GM19468 (cell line): ENCODE measurements around the gene ZNF608.

Experiments
- ATAC-seq: cut with Tn5 transposase; IDR thresholded peaks from one replicate; pipeline ENCODE4 v1.9.1; 2021; ENCODE audit warnings: mild to moderate bottlenecking, moderate library complexity, moderate number of reproducible peaks; ENCODE audit not compliant: unreplicated experiment; ENCODE audit errors: extremely low read depth

Gene ZNF608

DNA sequence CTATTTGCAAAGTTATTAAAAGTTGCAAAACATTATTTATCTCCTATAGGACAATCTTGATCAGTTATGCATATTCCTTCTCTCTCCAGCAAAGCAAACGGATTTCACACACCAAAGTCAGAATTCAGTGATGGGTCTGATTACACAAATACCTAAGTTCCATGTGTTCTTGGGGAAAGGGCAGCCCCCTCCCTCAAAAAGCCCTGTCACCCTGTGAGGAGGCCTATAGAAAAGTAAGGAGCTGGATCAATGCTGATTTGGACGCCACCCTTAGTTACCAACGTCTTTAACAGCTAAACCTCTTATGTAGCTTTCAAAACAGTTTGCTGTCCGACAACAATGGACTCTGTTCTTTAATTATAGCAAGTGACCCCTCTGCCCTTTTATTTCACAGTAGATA is 6.4 kb downstream of the ZNF608 start:
- ATAC-seq, result no peak

DNA sequence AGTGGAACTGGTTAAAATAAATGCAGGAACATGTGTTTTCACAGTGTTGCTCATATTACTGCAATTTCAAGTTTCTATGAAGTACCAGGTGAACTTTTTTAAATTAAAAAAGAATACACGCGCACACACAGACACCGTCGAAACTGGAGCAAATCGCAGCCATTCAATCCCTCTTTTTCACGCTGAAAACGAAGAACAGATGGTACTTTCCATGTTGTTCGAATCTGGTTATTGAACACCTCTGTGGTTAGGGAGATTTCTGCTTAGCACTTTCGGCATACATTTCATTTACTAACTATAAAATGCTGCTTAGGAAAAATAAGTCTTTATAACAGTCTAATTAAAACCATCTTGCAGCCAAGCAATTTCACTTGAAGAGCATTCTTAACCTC is 6.8 kb downstream of the ZNF608 start:
- no peak for ATAC-seq

DNA sequence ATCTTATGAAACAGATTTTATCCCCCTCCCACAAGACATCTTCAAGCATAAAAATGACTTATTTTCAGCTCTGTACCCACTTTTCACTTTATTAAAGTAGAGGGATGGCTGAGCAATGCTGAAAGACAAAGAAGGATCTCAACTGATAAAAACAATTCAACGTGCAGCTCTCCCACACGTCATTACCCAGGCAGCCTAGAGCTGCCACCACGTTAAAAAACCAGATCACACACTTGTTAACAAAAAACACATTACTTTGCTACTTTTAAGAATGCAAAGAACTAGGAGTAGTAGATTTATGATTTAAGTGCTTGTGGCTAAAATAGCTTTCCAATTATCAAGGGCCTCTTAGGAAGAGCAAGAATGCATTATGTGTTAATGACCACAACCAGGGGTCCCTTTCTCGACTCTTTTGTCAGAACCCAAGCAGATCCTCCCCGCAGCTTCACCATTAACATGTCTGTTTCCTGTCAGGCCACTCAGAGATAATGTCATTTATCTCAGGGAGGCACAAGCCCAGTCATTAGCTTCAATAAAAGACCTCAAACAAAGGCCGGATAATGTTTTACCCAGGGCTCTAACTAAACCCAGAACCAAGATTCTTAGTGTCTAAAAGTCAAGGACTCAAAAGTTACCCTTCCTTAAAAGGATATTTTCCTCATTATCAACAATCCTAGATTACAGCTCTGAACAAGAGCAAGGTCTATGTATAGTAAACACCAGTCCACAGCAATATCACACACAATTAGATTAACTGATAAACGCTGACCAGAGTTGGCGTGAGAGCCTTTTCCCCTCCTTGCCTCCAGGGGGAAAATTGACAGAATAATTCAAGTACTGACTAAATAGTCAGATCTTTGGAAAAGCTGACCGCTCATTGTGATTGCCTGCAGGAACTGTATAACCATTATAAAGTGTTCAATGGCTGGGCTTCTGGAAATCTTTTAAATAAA is 7.5 kb downstream of the ZNF608 start:
- no peak for ATAC-seq

DNA sequence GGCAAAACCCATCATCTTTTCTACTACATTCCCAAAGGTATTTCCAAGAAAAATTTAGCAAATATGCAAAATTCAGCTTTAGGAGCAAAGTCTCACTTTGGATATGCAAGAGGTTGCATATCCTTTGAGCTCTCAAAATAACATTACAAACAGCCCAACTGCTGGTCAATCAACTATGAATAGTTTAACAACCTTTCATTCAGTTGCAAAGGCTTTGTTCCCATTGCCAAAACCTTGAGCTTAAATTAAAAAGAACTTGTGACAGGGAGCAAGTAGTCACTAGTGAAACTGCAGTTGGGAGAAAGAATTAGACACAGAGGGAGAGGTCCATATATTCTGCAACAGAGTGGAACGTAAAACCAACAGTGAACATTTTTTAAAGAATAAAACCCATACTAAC is 8.8 kb downstream of the ZNF608 start:
- no peak for ATAC-seq

DNA sequence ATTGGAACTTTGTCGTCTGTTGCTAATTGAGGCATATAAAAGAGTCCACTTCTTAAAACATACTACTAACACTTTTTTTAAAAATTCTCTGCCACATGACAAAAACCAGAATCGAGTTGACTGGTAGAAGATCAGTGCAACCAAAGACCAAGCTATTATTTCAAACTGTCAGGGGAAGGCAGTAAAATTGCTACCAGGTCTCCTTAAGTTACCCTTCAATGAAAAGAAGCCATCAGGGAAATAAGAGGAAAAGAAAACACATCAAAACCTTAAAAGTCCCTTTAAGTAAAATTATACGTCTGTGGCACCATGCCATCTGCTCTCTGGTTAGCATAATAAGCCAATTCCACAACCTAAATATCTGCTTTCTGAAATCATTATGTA is 9.6 kb downstream of the ZNF608 start:
- no peak for ATAC-seq

DNA sequence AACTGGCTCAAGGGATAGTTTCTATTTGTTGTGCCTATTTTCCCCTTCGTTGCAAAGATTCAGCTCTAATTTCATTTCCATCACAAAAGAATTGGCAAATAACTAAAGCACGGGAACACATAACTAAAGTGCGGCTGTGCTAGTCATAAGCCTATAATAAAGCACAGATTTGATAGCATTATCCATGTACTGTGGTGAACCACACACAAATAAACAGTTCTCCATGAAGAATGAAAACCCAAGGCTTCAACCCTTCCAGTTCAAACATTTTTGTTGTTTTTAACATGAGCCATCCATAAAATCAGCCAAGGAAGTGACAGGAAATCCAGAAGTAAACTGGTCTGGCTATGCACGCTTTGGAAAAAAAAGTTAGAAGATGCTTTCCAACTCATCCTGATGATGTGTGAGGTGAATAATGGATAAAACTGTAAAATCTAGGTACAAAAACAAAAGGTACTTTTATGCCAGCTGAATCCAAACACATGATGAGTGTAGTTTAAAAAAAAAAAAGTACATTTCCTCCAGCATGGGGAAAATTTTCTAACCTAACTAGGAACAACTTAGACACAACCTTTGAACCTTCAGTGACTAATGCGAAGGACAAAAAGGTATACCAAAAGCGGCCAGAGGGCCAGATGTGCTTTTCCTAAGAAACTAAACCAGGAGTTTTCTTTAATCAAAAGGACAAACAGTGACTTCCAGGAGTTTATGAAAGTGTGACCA is 10.2 kb downstream of the ZNF608 start:
- ATAC-seq, result no peak

DNA sequence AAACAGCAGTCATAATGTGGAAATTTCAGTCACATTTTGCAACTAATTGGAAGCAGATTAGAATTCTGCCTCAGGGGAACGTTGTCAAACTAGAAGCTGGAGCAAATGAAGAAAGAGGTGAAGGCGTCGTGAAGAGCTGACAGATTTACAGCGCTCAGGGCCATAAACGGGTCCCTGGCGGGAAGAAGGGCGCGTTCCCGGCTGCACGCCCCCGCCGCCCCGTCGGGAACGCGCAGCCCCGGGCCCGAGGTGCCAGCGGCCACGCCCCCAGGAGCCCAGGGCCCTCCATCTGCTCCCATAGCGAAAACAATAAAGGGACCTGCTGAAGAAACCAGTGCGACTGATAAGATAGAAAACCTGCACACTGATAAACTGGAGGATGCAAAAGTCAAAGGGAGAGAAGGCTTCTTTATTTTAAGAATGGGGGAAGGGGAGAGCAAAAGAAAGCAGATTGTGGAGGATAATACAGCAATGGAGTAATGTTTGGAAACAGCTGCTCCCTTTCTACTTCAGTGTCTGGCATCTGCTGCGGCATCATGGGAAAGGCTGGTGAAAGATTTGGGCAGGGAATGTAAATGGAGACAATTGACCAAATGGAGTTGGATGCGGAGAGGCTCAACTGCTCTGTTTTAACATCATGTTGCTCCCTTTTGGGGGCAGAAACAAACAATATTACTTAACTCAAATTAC is 11.1 kb downstream of the ZNF608 start:
- no peak for ATAC-seq

DNA sequence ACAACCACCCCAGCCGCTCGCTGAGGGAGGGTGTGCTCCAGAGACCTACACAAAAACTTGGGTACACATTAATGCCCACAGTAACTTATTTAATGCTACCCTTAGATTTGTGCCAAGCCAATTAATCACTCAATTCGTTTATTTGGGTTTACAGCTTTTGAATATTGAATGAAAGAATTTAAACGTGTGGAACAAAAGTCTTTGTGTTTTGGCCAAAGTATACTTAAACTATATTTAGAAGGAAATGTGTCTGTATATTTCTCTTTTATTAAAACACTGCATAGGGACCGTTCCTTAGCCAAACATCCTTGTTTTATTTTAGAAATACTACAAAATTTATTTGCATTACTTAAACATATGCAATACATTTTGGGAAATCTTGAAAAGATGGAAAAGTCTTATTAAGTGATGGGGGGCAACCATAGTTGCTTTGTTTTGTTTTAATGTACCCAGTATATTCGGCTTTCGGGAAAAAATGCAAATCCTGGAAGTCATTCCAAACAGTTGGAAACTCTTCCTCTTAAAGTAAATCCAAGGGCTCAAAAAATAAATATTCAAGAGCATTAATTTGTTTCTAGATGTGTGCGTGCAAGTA is 11.8 kb downstream of the ZNF608 start:
- no peak for ATAC-seq

DNA sequence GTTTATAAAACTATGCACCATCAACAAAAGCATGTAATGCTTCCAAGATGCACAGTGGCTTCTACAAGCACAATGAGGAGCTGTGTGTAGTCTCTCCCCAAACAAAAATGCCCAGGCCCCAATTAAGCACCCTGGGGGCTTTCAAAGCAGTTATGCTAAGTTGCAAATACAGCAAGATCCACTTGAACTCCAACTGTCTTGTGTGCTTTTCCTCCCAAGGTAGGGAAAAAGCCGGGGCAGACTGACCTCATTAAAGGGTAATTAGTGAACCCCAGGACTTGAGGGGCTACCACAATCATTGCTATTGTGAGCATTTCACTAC is 13.1 kb downstream of the ZNF608 start:
- ATAC-seq, result no peak

DNA sequence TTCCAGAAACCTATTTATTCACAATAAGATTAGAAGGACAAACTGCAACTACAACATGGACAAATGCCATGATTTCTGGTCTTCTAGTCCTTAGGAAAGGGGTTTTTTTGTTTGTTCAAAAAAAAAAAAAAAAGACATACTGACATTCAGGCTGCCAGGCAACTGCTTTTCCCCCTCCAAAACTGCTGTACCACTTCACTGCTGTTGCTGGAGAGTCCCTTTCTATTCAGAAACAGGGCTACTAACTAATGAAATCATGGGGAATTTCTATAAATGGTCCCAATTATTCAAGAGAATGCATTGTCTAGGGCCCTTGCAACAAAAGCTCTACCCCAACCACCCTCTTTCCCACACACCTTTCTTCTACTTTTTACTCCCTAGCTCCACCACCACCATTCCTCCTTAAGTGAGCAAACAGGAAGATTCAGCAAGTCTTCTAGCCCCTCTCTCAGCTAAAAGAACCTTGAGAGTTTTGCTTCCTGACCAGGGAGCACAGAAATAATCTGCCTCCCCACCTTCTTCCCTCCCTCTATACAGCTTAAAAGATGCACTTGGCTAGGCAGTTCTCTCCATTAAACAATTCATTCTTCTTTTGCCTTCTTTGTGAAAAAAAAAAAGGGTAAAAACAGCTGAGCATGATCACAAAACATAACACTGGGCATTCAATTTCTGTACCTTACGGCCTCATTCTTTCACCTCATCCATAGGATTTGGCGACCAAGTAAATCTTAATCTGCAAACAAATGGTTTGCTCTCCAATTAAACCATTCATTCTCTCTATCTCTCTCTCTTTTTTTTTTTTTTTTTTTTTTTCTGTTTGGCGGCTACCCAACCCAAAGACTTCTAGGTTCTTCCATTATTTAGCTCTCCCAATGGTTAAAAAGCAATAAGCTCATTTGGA is 13.8 kb downstream of the ZNF608 start:
- no peak for ATAC-seq

DNA sequence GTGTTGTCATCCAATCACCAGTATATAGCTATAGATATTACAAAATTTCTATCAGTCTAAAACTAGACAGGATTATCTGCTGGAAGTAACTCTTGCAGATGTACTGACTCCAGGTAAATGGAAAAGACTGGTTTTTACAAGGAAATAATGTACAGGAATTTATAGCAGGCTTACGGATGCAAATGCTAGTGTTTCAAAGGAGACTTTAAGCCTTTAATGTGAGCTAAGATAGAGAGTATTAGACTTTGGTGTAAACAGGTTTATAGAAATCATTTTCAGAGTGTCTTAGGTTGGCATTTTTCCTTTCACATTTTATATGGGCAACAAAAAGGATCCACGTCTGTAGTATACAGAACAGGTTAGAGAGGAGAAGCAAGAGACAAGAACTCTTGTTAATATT is 16.1 kb downstream of the ZNF608 start:
- ATAC-seq, result no peak

DNA sequence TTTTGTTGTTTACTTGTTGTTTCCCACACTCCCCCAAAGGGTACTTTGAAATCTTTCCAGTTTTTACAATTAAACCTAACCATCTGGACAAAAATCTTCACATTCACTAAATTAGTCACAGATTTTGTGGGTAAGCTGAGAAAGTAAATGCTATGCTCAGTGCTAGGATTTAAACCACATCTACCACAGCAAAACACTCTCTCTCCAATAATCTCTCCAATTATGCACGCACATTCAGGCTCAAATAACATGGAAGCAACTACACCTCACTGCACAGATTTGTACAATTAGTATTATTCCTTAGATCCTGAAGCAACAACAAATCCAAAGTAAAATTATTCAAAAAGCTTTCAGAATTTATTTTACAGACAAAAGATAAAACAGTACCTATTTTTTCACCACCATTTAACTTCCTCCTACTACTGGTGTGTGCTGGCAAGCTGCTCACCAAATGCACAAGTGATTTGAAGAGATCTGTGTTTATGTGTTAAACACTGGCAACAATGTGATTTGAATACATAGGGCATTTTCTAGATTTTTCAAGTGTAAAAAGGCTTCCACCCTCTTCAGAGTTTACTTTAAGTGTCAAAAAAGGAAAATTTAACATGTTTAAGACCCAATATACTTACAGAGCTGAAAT is 16.6 kb downstream of the ZNF608 start:
- no peak for ATAC-seq

DNA sequence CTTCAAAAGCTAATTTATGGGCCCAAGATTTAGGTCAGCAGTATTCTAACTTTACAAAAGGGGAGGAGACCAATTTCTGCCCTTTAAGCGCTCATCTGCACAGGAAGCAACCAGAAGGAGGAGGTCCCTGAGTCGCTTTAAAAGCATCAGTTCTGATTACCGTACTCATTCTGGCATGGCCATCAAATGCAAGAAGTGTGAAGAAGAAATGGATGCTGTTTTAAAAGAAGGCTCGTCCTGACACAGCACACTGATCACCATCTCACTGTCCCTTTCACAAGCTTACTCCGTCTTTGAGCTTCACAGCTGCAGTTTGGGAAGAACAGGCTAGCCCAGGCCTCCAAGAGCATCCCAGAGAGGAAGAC is 17.5 kb downstream of the ZNF608 start:
- ATAC-seq, result no peak

DNA sequence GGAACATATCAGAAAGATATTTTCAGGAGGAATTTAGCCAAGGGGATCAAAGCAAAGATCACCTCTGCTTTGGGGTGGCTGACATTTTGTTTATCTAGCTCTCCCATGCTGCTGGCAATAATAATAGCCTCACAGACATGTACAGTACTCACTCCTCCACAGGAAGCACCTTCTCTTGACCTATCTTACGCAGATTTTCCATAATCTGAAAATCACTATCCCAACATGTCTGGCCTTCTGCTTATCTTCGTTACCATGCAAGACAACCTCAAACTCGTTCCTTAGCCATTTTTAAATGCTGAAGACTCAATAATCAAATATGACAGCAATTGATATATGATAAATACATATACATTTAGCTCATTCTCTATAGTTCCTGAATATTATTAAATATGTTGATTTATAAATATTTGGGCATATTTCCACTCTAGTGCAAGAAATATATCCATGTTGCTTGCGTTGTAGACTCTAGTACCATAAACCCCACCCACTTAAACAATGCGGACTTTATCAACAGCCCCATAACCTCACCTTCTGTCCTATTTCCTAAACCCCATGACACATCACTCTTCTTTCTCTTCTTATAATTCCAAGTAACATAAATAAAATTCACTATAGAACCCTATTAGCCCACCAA is 18.0 kb downstream of the ZNF608 start:
- no peak for ATAC-seq

DNA sequence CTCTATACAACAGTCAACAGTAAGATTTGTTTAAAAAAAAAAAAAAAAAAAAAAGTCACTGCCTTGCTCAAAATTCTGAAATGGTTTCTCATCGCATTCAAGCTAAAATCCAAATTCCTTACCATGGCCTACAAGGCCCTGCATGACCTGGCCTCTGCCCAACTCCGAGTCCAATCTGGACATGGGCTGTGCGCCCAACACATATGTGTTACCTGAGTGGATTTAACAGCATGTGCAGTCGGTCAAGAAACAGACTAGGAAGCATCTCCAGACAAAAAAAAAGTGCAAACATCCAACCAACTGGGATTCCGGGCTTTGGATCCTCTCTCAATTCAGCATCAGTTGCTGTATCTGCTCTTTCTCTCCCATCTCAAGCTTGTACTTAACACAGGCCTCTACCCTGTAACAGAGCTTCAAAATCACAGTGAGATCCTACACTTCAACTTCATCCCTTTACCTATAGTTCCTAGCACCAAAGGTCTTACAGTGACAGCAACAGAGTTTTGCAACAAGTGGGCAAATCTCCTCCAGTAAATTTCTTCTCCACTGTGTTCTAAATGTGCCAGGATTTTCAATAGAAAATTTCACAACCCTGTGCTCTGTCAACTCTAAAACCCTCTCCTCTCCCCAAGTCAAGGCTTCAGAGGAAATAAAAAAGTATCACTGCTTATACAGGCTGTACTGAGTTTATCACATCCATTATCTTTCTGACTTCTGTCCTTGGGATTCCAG is 19.6 kb downstream of the ZNF608 start:
- ATAC-seq, result no peak

DNA sequence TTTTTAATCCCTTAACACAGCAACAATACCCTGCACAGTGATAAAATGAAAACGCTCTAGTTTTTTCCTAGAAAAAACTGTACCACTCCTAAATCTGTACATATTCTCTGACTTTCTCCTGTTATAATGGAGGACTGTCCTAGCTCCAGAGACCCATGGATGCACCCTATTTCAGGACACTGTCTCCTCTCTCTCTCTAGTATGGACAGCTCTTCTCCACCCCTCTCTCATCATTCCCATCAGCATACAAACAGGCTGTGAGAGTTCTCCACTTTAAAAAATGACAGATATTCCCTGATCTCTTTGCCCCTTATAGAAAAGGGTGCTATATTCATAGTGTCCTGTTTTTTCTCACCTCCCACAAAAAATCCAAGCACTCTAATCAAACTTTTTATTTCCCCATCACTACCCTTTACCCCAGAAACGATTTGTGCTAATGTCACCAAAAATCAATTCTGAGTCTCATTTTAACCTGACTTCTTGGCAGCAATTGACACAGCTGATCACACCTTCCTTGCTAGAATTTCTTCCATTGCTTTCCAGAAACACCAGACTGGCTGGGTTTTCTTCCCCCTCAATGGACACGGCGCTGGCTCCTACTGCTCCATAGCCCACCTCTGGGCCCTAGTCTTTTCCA is 20.7 kb downstream of the ZNF608 start:
- ATAC-seq, result no peak

DNA sequence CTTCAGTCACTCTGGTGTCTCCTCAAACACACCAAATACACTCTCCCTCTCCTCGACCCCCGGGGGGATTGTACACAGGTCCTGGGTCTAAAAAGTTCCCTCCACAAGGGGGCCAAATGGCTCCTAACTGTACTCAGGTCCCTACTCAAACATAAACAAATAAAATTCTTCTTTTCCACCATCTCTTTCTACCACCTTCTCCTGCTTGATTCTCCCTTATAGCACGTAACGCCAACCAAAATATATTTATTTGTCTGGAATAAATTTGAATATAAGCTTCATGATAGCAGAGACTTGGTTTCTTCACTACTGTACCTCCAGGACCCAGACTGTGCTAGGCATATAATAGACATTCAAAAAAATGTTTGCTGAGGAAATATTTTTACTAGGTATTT is 21.4 kb downstream of the ZNF608 start:
- ATAC-seq, result peak; percentile 21
